Measurements from ENCODE around the gene ZNF81. TPM values are rescaled to one million over a fixed set of nuclear protein-coding genes. Genes with fewer than 3 reads are reported as not detected.

ZNF81 gene
- total RNA-seq, 4 donors from 2014 or later = 1.00 to 4.3 (median 3.3) TPM

- TF ChIP-seq POLR2A (IDR thresholded peaks at IDR 0.05) (no peak), CTCF (IDR thresholded peaks at IDR 0.05 in 4 of 5, conservative IDR thresholded peaks at IDR 0.05 in 1 of 5) (no peak)
- DNase-seq (no peak), ATAC-seq (no peak)
- Histone ChIP-seq H3K36me3 (no peaks in the 10 kb centered on the region), H3K9me3 (no peaks in the 10 kb centered on the region), H3K27ac (no peak overlapping the region), H3K4me1 (no peaks in the 10 kb centered on the region), H3K4me3 (no peak overlapping the region), H3K27me3 (no peaks in the 10 kb centered on the region)
- intact Hi-C loops (cut with DNase I; ENCODE audit: low total_unique reads) (no loop called here), in situ Hi-C loops (cut with MboI; ENCODE audit: low sequenced_read_pairs in 4 of 4) (loop anchor here in 2 of 4 donors (25.0 kb wide), 2 partner anchors 178 to 303 kb away; partner anchors contain the start of genes ELK1 (in 1 of the 2) and UXT (in 1 of the 2))
Measured at GRCh38 chrX:47840111-47840510, 3.4 kb downstream of the ZNF81 start.

GRCh38 chrX:47843363-47843762 is 6.7 kb downstream of the ZNF81 start:
- TF ChIP-seq CTCF (IDR thresholded peaks at IDR 0.05 in 4 of 5, conservative IDR thresholded peaks at IDR 0.05 in 1 of 5) (no peak), POLR2A (IDR thresholded peaks at IDR 0.05) (no peak)
- intact Hi-C loops (cut with DNase I; ENCODE audit: low total_unique reads) = no loop called here
- no peak for ATAC-seq
- Histone ChIP-seq H3K27me3 (no peaks in the 10 kb centered on the region), H3K9me3 (no peaks in the 10 kb centered on the region), H3K27ac (no peak overlapping the region), H3K4me3 (no peak overlapping the region), H3K36me3 (peaks cover 0 to 13% of the 10 kb centered on the region in 2 donors), H3K4me1 (no peaks in the 10 kb centered on the region)
- no peak for DNase-seq
- in situ Hi-C loops (cut with MboI; ENCODE audit: low sequenced_read_pairs in 4 of 4) = loop anchor here in 2 of 4 donors (25.0 kb wide), 2 partner anchors 181 to 306 kb away; partner anchors contain the start of genes ELK1 (in 1 of the 2) and UXT (in 1 of the 2)

- no peak for ATAC-seq
- no peak overlapping the region for H3K27ac ChIP-seq
Measured at GRCh38 chrX:47844117-47844516, 7.4 kb downstream of the ZNF81 start.

GRCh38 chrX:47846040-47846439 is 9.3 kb downstream of the ZNF81 start:
- H3K36me3 ChIP-seq = peaks cover 0 to 21% of the 10 kb centered on the region in 2 donors
- H3K9me3 ChIP-seq = no peaks in the 10 kb centered on the region
- H3K27me3 ChIP-seq = no peaks in the 10 kb centered on the region
- no peak overlapping the region for H3K4me3 ChIP-seq
- TF ChIP-seq POLR2A (IDR thresholded peaks at IDR 0.05) = no peak
- TF ChIP-seq CTCF (IDR thresholded peaks at IDR 0.05 in 4 of 5, conservative IDR thresholded peaks at IDR 0.05 in 1 of 5) = no peak
- DNase-seq (no peak), ATAC-seq (no peak)
- intact Hi-C loops (cut with DNase I; ENCODE audit: low total_unique reads) = no loop called here
- in situ Hi-C loops (cut with MboI; ENCODE audit: low sequenced_read_pairs in 4 of 4) = loop anchor here in 2 of 4 donors (25.0 kb wide), 2 partner anchors 184 to 309 kb away; partner anchors contain the start of genes ELK1 (in 1 of the 2) and UXT (in 1 of the 2)
- no peak overlapping the region for H3K27ac ChIP-seq
- no peaks in the 10 kb centered on the region for H3K4me1 ChIP-seq

More at GRCh38 chrX:47844117-47844516, 7.4 kb downstream of the ZNF81 start:
- TF ChIP-seq POLR2A (IDR thresholded peaks at IDR 0.05) (no peak), CTCF (IDR thresholded peaks at IDR 0.05 in 4 of 5, conservative IDR thresholded peaks at IDR 0.05 in 1 of 5) (no peak)
- intact Hi-C loops (cut with DNase I; ENCODE audit: low total_unique reads) = no loop called here
- no peaks in the 10 kb centered on the region for H3K27me3 ChIP-seq
- in situ Hi-C loops (cut with MboI; ENCODE audit: low sequenced_read_pairs in 4 of 4) = loop anchor here in 2 of 4 donors (25.0 kb wide), 2 partner anchors 182 to 307 kb away; partner anchors contain the start of genes ELK1 (in 1 of the 2) and UXT (in 1 of the 2)
- H3K9me3 ChIP-seq = no peaks in the 10 kb centered on the region
- no peak for DNase-seq
- H3K36me3 ChIP-seq = peaks cover 0 to 14% of the 10 kb centered on the region in 2 donors
- H3K4me3 ChIP-seq = no peak overlapping the region
- H3K4me1 ChIP-seq = no peaks in the 10 kb centered on the region

Measured in gastrocnemius medialis (tissue), 4 donors.